ENCODE measurements around the gene ITPR1.

DNA sequence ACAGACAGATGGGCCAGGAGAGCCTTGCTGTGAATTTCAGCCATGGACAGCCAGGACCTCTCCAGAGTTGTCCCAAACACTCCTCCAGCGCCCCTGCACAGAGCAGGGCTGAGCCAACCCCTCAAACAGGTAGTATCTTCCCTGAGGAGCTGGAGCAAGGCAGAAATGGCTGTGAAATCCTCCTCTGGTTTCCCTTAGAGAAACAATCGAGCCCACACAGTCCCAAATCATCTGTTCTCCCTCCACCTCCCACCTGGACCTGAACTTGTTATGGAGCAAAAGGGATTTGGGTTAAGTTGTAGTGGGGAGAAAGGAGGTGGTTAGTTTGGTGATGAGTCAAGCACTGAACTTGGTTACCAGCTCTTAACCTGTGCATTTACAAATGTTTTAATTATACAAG is 280.4 kb downstream of the ITPR1 start:
- TF ChIP-seq, protein P1, sequence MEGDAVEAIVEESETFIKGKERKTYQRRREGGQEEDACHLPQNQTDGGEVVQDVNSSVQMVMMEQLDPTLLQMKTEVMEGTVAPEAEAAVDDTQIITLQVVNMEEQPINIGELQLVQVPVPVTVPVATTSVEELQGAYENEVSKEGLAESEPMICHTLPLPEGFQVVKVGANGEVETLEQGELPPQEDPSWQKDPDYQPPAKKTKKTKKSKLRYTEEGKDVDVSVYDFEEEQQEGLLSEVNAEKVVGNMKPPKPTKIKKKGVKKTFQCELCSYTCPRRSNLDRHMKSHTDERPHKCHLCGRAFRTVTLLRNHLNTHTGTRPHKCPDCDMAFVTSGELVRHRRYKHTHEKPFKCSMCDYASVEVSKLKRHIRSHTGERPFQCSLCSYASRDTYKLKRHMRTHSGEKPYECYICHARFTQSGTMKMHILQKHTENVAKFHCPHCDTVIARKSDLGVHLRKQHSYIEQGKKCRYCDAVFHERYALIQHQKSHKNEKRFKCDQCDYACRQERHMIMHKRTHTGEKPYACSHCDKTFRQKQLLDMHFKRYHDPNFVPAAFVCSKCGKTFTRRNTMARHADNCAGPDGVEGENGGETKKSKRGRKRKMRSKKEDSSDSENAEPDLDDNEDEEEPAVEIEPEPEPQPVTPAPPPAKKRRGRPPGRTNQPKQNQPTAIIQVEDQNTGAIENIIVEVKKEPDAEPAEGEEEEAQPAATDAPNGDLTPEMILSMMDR (IDR thresholded peaks at IDR 0.05) = no peak
- no peak for TF ChIP-seq POLR2AphosphoS5 (IDR thresholded peaks at IDR 0.05)
